ENCODE data around the gene KIAA1671. TPM values are rescaled to one million over a fixed set of nuclear protein-coding genes. Genes with fewer than 3 reads are reported as not detected.

The KIAA1671 gene
- total RNA-seq, 2 donors from 2014 or later: 82.5 to 94.3 TPM

GRCh38 chr22:25090225-25090890, 137.8 kb downstream of the KIAA1671 start:
- H3K27ac ChIP-seq: no peak overlapping the region
- no peak overlapping the region for H3K9ac ChIP-seq (ENCODE audit: low read depth in 2 of 2, low read length in 2 of 2)
- H3K36me3 ChIP-seq: no peaks in the 10 kb centered on the region
- no peaks in the 10 kb centered on the region for H3K27me3 ChIP-seq
- intact Hi-C loops (cut with DNase I): no loop called here
- no peak for DNase-seq
- TF ChIP-seq CTCF (IDR thresholded peaks at IDR 0.05): no peak
- H3K4me3 ChIP-seq: no peak overlapping the region
- H3K9me3 ChIP-seq: no peaks in the 10 kb centered on the region
- H3K4me1 ChIP-seq: no peaks in the 10 kb centered on the region

GRCh38 chr22:25091458-25091857, 138.9 kb downstream of the KIAA1671 start:
- DNase-seq: no peak
- Histone ChIP-seq H3K9ac (ENCODE audit: low read depth in 2 of 2, low read length in 2 of 2) (no peak overlapping the region), H3K9me3 (no peaks in the 10 kb centered on the region), H3K27ac (no peak overlapping the region), H3K27me3 (no peaks in the 10 kb centered on the region), H3K4me1 (no peaks in the 10 kb centered on the region), H3K4me3 (no peak overlapping the region), H3K36me3 (no peaks in the 10 kb centered on the region)
- intact Hi-C loops (cut with DNase I): no loop called here
- no peak for TF ChIP-seq CTCF (IDR thresholded peaks at IDR 0.05)

- no peak for DNase-seq
- intact Hi-C loops (cut with DNase I): no loop called here
- no peak overlapping the region for H3K9ac ChIP-seq (ENCODE audit: low read depth in 2 of 2, low read length in 2 of 2)
- no peaks in the 10 kb centered on the region for H3K27me3 ChIP-seq
- no peak for TF ChIP-seq CTCF (IDR thresholded peaks at IDR 0.05)
- no peak overlapping the region for H3K4me3 ChIP-seq
- H3K27ac ChIP-seq: no peak overlapping the region
- H3K36me3 ChIP-seq: no peaks in the 10 kb centered on the region
- no peaks in the 10 kb centered on the region for H3K9me3 ChIP-seq
- H3K4me1 ChIP-seq: no peaks in the 10 kb centered on the region
Observed at GRCh38 chr22:25092119-25092518, 139.6 kb downstream of the KIAA1671 start.

GRCh38 chr22:25094579-25094978, 142.1 kb downstream of the KIAA1671 start:
- H3K27ac ChIP-seq: no peak overlapping the region
- H3K4me3 ChIP-seq: no peak overlapping the region
- intact Hi-C loops (cut with DNase I): no loop called here
- H3K36me3 ChIP-seq: no peaks in the 10 kb centered on the region
- TF ChIP-seq CTCF (IDR thresholded peaks at IDR 0.05): no peak
- H3K9me3 ChIP-seq: no peaks in the 10 kb centered on the region
- no peak for DNase-seq
- H3K4me1 ChIP-seq: no peaks in the 10 kb centered on the region
- no peaks in the 10 kb centered on the region for H3K27me3 ChIP-seq
- no peak overlapping the region for H3K9ac ChIP-seq (ENCODE audit: low read depth in 2 of 2, low read length in 2 of 2)

GRCh38 chr22:25095869-25096268, 143.4 kb downstream of the KIAA1671 start:
- H3K9me3 ChIP-seq: no peaks in the 10 kb centered on the region
- DNase-seq: no peak
- no peaks in the 10 kb centered on the region for H3K36me3 ChIP-seq
- H3K27me3 ChIP-seq: no peaks in the 10 kb centered on the region
- no peak for TF ChIP-seq CTCF (IDR thresholded peaks at IDR 0.05)
- no peaks in the 10 kb centered on the region for H3K4me1 ChIP-seq
- H3K27ac ChIP-seq: no peak overlapping the region
- intact Hi-C loops (cut with DNase I): no loop called here
- no peak overlapping the region for H3K9ac ChIP-seq (ENCODE audit: low read depth in 2 of 2, low read length in 2 of 2)
- H3K4me3 ChIP-seq: no peak overlapping the region

Measured in colonic mucosa (tissue), 4 donors.